ENCODE measurements around the gene FMN1.
"Not testable (repeated sequence)": the region's sequence is repeated elsewhere in the genome, so short reads cannot be mapped to it uniquely, and the experiment has no call there.

FMN1 gene

GRCh38 chr15:32967521-32967920 lies 227.0 kb downstream of the FMN1 start:
- no peak for DNase-seq

- no peak for DNase-seq
Measured at GRCh38 chr15:32966512-32966911, 228.0 kb downstream of the FMN1 start.

- DNase-seq, result no peak
Measured at GRCh38 chr15:32965897-32966296, 228.6 kb downstream of the FMN1 start.

- DNase-seq, result no peak
Measured at GRCh38 chr15:32959077-32959476, 235.4 kb downstream of the FMN1 start.

GRCh38 chr15:32957219-32957618 lies 237.3 kb downstream of the FMN1 start:
- DNase-seq, result no peak

GRCh38 chr15:32956711-32957110 lies 237.8 kb downstream of the FMN1 start:
- DNase-seq, result no peak

- DNase-seq, result peak in 2 of 14 donors; percentile 1 to 7
Measured at GRCh38 chr15:32956006-32956405, 238.5 kb downstream of the FMN1 start.

GRCh38 chr15:32953533-32953910 lies 241.0 kb downstream of the FMN1 start:
- DNase-seq, result no peak

- DNase-seq, result no peak
Measured at GRCh38 chr15:32952901-32953532, 241.5 kb downstream of the FMN1 start.

GRCh38 chr15:32951736-32952464 lies 242.6 kb downstream of the FMN1 start:
- DNase-seq, result no peak

- DNase-seq, result not testable (repeated sequence)
Measured at GRCh38 chr15:32950051-32950450, 244.5 kb downstream of the FMN1 start.

- DNase-seq, result no peak
Measured at GRCh38 chr15:32946210-32946609, 248.3 kb downstream of the FMN1 start.

- DNase-seq, result no peak
Measured at GRCh38 chr15:32944431-32944830, 250.1 kb downstream of the FMN1 start.

- no peak for DNase-seq
Measured at GRCh38 chr15:32943711-32944110, 250.8 kb downstream of the FMN1 start.

GRCh38 chr15:32942401-32942841 lies 252.1 kb downstream of the FMN1 start:
- no peak for DNase-seq

GRCh38 chr15:32941823-32942222 lies 252.7 kb downstream of the FMN1 start:
- DNase-seq, result no peak

GRCh38 chr15:32936976-32937375 lies 257.5 kb downstream of the FMN1 start:
- no peak for DNase-seq

GRCh38 chr15:32936283-32936918 lies 258.1 kb downstream of the FMN1 start:
- no peak for DNase-seq

GRCh38 chr15:32935139-32935538 lies 259.4 kb downstream of the FMN1 start:
- no peak for DNase-seq

GRCh38 chr15:32933236-32933635 lies 261.3 kb downstream of the FMN1 start:
- DNase-seq, result no peak

- no peak for DNase-seq
Measured at GRCh38 chr15:32928876-32929275, 265.6 kb downstream of the FMN1 start.

GRCh38 chr15:32927124-32927523 lies 267.4 kb downstream of the FMN1 start:
- DNase-seq, result no peak

- no peak for DNase-seq
Measured at GRCh38 chr15:32923176-32923575, 271.3 kb downstream of the FMN1 start.

GRCh38 chr15:32922541-32922940 lies 272.0 kb downstream of the FMN1 start:
- no peak for DNase-seq
